SHP77 (cell line): ENCODE results near the gene COL28A1.
"Not testable (repeated sequence)": the region's sequence is repeated elsewhere in the genome, so short reads cannot be mapped to it uniquely, and the experiment has no call there.

ENCODE experiments used
- DNase-seq, 2 experiments: peaks; one replicate each; lab custom pipeline; 2025; lab: John Stamatoyannopoulos, UW

COL28A1 gene

DNA sequence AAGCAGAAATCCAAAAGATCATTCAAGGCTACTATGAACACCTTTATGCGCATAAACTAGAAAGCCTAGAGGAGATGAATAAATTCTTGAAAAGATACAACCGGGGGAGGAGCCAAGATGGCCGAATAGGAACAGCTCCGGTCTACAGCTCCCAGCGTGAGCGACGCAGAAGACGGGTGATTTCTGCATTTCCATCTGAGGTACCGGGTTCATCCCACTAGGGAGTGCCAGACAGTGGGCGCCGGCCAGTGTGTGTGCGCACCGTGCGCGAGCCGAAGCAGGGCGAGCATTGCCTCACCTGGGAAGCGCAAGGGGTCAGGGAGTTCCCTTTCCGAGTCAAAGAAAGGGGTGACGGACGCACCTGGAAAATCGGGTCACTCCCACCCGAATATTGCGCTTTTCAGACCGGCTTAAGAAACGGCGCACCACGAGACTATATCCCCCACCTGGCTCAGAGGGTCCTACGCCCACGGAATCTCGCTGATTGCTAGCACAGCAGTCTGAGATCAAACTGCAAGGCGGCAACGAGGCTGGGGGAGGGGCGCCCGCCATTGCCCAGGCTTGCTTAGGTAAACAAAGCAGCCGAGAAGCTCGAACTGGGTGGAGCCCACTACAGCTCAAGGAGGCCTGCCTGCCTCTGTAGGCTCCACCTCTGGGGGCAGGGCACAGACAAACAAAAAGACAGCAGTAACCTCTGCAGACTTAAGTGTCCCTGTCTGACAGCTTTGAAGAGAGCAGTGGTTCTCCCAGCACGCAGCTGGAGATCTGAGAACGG, 70.5 kb downstream of the COL28A1 start:
- DNase-seq = not testable (repeated sequence)

DNA sequence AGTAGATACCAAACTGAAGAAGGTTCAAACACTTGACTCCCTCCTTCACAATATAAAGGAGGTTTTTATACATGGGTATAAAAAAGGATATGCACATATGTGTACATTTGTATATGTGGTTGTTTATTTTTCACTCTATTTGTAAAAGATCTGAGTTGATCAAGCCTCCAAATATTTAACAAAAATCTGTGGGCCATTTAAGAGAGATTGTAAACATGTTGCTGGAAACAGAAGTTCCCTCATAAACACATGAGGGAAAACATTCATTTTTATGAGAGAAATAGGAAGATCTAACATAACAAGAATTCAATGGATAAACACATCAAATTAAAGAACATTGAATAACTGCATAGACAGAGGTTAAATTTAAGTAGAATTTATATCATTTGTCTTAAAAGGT, 81.7 kb downstream of the COL28A1 start:
- DNase-seq = no peak

DNA sequence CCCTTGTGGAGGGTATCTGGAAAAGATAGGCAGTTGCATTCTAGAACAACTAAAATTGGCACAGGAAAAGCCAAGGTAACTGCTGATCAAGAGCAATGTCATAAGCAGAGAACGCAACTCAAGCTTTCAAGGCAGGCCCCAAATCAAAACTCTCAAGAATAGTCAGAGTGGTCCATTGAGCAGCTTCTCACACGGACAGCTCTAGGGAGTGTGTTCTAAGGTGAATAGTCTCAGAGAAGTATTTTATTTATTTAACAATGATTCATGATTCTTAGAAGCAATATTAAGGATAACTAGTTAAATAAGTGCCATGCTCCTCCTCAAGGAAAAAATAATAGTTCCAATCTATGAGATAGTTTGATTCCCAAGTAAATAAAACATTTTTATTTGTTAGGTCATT, 83.0 kb downstream of the COL28A1 start:
- DNase-seq = no peak

DNA sequence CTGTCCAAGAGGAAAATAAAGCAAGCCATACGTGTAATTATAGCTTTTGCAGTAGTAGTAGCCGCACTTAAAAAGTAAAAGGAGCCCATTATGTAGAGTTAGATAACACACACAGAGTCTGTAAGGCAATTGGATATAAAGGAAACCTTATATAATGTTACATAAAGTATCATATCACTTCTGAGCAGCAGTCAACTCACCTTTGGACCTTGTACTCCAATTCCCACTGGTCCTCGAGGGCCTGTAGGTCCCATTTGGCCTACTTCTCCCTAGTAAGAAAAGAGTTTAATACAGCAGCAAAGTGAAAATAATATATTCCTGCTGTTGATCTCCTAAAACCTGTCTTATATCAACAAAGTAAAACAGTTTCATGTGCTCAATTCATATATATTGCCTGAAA, 83.6 kb downstream of the COL28A1 start:
- no peak for DNase-seq

DNA sequence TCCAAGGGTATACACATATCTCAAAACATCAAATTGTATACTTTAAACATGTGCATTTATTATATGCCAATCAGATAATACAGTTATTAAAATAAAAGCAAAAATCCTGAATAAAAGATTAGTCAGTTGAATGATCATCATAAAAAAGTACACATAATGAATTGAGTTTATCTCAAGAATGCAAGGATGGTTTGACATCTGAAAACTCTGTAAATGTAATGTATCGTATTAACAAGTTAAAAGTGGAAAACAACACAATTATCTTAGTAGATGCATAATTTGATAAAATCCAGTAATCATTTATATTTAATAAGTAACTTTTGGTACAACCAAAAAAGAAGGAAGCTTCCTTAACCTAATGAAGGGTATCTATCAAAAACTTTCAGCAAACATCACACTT, 86.6 kb downstream of the COL28A1 start:
- no peak for DNase-seq

DNA sequence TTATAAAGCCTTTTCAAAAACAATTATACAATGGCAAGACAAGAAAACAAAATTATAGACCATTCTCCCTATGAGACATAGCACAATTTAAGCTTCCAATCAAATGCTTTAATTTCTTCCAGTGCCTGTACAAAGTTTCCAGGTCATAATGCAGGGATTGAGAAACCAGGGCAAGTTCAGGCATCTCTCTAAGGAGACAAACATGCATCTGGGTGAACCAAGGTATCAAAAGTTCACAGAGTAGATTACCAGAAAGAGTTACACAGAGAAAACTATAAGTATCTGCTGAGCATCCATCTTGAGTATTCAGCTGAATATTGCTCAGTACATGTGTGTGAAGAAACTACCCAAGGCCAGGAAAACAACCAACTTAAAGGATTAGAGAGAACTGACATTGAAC, 89.1 kb downstream of the COL28A1 start:
- DNase-seq = no peak

DNA sequence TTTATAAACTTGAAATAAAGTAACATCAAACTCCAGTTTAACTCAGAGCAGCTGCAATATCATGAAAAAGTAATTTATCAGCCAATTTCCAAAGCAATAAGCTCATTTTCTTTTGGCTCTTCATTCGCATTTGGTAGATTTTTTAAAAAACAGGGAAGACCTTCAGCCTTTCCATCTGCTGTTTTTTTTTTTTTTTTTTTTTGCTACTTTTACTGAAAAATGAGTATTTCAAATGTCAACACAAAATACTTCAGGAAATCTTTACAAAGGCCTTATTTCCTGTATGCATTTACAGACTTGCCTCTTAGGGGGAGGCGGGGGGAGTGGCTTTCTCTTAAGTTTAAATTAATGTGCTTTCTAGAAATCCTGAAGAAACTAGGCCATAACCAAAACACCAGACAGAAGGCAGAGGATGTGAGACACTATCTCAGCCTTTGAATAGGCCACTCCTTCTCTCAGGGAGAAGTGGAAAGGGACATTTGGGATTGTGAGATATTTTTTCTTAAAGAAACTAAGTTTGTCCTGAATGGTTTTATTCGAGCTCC, 91.8 kb downstream of the COL28A1 start:
- no peak for DNase-seq

DNA sequence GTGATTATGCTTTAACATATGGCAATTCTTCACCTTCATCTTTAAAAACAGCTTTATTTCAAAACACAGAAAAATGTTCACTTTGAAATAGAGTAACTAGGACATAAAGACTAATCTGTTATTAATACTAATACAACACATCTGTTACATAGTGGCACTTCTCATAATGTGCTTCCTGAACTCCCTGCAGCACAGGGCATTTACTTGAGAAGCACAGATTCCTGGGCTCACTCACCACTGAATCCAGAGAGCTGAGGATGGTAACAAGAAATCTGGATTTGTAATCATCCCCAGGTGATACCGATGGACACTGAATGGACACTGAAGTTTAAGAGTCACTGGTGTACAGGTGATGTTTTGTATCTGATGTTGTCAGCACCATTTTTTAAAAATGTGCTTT, 96.1 kb downstream of the COL28A1 start:
- DNase-seq = no peak

DNA sequence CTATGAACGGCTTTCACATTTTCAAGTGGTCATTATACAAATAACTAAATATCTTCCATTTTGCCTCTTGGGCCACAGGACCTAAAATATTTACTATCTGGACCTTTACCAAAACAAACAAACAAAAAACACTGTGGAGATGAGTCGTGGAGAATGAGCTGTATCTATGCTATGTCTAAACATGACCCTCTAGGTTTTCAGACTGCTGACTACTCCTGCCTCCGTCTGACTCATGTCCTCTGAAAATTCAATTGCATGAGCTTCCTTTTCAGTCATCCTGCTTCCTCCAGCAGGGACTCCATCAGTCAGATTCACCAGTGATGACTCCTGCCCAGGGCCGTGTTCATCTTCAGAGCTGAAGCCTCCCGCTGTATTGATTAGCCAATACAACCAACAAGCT, 96.8 kb downstream of the COL28A1 start:
- DNase-seq = peak; percentile 33 to 37

DNA sequence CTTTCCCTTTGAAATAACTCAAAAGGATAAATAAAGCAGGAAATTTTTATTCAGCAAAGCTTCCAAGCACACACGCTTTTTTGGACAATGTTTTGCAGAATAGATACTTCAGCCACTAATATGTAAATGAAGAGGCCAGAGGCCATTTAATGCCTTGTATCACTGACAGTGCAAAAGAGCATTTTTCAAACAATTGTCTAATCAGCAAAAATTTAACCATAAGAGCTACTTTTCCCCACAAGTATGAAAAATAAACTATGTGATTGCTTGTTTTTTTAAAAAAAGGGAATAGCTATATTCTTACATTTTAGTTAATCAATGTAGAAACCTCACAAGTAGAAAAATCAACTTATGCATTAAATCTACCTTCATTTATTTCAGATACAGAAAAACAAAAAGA, 99.7 kb downstream of the COL28A1 start:
- no peak for DNase-seq

DNA sequence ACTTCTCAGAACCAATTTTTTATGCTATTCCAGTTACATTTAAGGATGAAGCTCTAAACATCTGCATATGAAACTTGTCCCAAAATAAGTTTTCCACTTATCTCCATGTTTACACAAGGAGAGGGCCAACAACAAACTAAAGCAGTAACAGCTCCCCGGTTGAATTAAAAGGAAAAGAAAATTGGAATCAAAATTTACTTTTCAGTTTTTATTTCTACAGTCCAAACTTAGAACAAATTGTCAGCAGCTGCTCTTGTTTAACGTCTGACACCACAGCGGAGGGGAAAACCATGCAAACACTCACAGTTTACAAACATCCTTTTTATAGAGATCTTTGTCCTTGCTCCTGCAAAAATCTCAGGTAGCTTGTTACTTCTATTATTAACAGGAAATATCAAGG, 101.3 kb downstream of the COL28A1 start:
- DNase-seq = no peak

DNA sequence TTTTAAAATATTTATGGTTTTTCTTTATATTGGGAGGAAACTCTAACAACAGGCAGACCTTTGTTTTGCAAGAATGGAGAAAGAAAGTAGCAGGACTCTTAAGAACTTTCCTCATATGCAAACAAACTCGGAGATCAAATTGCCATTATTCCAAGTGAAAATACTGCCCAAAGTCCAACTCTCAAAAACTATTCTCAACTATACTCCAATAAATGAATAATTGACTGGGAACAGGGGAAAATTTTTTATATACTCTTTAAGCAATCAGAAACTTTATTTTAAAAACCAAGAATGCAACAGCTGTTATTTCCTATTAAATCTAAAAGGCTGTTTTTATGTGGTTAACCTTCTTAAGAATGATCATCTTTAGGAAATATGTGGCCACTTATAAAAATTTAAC, 101.9 kb downstream of the COL28A1 start:
- no peak for DNase-seq

DNA sequence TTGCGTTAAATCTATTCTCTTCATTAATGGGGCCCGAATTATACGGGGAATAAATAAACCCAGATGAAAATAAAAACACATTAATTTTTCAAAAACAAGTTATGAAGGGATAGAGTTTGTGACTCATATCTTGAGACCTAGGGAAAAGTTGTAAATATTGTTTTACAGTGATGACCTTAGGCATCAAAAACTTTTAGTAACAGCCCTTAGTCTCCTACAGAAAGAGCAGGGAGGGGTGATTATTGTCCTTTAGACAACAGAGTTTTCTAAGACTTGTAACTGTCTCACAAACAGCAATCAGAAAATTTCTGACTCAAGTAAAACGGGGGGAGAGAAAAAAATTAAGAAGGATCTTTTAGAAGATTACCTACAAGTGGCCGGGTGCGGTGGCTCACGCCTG, 102.7 kb downstream of the COL28A1 start:
- no peak for DNase-seq

DNA sequence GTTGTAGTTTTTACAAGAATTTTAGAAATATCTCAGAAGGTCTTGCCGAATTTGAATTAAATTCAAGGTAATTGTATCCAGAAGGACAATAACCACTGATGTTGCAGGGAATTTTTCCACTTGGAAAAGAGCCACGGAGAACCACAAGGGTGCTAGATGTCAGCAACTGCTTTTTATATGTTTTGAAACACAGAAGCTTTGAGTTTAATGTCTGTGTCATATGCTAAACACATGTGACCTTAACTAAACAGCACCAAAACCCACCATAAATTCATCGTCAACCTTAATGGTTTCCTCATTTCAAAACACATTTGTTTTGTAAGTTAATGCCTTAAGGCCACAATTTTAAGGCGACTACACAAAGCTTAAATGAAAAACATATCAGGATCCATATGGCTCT, 106.9 kb downstream of the COL28A1 start:
- DNase-seq = no peak

DNA sequence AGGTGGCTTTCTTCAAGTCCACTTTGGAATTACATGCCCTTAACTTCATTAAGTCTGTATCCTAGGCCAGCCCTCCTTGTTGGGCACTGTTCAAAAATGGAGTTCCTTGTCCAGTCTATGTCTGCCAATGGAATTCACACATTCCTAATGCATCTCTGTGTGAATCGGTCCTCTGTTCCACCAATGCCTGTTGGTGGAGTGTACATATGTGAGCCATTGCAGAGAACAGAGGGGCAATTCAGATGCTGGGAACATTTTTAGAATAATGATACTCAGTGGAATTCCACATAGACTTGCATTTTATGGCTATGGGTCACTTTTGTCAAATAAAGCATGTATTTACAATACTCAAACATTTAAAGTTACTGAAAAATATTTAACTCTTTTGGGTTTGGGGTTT, 108.3 kb downstream of the COL28A1 start:
- DNase-seq = no peak

DNA sequence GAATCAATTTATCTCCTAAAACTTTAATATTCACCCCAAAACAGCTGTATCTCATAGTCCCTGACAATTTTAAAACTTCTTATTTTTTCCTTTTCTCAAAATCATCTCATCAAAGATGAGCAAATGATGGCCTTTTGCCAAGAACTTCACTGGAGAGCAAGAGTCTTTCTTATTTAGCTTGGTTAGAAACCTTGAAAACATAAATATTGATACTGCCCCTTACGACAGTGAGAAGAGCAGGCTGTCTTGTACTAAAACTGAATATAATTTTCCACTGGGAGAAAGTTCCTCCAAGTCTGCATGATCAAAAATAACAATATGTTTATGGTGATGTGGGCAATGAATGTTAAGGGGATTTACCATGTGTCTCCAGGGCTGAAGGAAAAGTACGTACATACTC, 109.0 kb downstream of the COL28A1 start:
- DNase-seq = no peak

DNA sequence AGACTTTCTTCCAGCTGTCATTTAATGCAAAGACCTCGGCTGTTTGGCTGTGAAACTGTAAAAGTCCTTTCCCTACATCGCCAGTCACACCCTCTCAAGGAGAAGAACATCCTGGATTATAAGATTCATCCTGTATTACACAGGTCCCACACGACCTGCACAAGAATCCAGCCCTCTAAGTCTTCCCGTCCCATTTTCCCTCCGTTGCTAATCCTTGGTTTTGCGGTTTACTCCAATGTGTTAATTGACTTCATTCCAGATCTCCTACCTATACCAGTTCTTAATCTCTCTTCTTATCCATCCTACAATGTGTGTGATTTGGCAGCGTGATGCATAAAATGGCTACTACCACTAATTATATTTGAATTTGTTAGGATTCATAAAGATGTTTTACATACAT, 110.4 kb downstream of the COL28A1 start:
- DNase-seq = no peak

DNA sequence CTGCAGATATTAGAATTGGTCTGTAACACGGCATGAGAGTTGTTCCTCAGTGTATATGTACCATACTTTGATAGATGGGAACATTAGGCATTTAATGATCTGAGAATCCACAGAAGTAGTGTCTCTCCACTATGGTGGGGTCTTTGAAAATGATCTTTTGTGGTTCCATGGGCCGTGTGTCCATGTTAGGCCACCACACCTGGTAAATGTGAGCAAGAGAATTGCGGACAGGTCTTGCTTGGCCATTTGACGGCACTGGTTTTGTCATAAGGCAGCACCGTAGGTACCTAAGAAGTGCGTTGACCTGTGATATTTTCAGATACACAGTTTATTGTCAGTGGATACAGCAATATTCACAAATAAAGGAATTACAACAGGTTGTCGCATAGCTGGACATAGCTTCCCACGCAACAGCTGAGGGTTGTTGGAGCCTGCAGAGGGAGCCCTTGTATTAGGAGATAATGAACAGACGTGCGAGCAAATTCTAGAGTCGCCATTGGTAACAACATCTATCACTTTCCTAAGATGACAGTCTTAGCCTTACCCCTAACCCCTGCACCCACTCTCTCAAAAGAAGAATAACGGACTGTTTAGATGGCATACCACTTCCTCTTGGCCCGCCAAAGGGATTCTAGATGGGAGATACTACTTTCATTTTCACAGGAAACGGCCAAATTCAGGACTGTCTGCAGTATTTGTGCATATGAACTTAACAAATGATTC, 111.4 kb downstream of the COL28A1 start:
- peak; percentile 80 to 83 for DNase-seq

DNA sequence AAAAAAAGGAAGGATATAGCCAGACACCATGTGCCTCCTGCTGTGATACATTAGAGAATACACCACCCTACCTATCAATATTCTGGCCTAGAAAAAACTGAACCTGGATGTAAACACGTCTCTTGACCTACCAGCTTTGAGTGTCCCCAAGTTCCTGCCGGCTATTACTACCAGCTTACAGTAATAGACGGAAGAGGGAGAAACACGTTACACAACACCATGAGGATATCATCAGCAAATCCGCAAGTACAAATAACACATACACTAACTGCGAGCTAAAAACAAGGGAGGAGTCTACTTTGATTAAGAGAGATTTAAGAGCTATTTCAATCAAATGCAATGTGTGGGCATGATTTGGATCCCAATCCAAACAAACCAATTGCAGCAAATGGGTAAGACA, 113.0 kb downstream of the COL28A1 start:
- DNase-seq = no peak

DNA sequence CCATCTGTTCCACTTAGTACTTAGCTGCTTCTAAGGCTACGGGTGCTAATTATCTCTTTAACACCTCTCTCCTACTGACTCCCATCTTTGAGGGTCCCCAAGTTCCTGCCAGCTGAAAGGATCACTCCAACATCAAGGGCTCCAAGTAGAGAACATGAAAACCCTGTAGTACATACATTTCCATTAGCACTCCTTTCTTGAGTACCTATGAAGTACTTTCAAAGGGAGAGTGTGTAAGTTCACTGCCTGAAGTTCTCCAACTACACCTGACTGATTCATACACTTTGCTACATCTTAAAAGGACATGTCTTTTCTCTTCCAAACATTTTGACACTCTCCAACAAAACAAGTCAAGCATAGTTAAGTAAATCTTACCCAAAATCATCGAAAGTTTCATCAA, 113.8 kb downstream of the COL28A1 start:
- no peak for DNase-seq

DNA sequence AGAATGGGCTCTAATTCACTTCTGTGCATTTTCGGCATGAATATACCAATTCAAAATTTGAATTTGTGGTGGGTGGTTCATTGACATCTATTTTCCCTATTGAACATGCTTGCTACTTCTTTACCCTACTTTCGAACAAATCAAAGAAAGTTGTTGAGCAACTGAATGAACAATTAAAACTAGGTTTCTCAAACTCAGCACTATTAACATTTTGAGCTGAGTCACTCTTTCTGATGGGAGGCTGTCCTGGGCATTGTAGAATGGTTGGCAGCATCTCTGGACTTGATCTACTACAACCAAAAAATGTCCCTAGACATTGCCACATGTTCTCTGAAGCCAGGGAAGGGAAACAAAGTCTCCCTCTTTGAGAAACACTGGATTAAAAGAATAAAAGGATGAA, 116.7 kb downstream of the COL28A1 start:
- DNase-seq = no peak

DNA sequence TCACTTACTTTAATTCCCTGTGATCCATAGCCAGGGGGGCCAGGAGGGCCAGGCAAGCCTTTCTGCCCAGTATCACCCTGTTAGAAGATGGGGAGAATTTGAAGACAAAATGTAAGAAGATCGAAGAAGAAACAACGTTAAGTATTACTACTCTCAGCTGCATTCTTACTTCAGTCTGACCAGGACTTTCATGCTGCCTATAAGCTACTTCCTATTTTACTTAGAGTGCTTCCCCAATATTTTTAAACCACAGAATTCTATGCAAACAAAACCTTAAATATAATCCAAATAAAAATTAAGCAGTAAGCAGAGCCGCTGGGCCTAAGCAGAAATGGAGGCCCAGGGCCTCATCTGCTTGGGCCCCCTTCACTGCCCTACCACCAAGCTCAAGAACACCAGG, 117.8 kb downstream of the COL28A1 start:
- no peak for DNase-seq

DNA sequence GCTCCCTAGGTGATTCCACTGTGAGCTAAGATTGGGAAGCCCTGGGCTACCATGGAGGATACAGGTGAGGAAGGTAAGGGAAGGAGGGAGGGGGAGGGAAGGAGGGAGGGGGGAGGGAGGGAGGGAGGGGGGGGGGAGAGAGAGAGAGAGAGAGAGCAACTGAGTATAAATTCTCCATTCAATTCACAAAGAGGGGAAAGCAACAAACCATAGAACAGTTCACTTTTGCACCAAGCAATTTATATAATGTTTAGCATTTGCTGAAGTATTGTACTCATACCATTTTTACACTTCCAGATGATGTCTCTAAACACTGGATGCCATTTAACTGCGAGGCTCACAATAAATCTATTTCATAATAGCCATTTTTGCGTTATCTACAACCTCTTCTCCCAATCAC, 118.3 kb downstream of the COL28A1 start:
- DNase-seq = no peak
